Epidermal melanocyte (primary cell): ENCODE data around the gene HSPA6.
"Not testable (repeated sequence)": the region's sequence is repeated elsewhere in the genome, so short reads cannot be mapped to it uniquely, and the experiment has no call there.

Source experiments
- DNase-seq: peaks from one replicate; pipeline ENCODE4 v3.0.0; 2011; ENCODE audit warnings: low spot score; ENCODE audit not compliant: insufficient read length

HSPA6 gene

DNA sequence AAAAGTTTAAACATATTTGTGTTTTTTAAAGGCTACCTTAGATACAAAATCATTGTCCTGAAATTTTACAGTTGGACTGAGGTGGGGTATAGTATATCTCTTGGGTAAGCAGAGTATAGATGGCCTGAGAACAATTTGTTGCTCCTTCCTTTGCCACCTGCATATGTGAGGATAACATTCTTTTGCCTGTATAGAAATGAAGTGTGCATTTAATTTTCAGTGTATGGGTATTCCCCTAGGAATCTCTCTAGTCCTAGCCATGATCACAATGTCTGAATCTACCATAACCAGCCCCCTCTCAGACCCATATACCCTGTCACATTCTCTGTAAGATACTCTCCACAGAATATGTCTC is 21.0 kb upstream of the HSPA6 start:
- DNase-seq, result no peak

- DNase-seq, result no peak
These were observed 18.7 kb upstream of the HSPA6 start for GRCh38 chr1:161505686-161506085.

GRCh38 chr1:161506336-161507223 is 17.8 kb upstream of the HSPA6 start:
- no peak for DNase-seq

- no peak for DNase-seq
These were observed 13.9 kb upstream of the HSPA6 start for GRCh38 chr1:161510477-161510876.

DNA sequence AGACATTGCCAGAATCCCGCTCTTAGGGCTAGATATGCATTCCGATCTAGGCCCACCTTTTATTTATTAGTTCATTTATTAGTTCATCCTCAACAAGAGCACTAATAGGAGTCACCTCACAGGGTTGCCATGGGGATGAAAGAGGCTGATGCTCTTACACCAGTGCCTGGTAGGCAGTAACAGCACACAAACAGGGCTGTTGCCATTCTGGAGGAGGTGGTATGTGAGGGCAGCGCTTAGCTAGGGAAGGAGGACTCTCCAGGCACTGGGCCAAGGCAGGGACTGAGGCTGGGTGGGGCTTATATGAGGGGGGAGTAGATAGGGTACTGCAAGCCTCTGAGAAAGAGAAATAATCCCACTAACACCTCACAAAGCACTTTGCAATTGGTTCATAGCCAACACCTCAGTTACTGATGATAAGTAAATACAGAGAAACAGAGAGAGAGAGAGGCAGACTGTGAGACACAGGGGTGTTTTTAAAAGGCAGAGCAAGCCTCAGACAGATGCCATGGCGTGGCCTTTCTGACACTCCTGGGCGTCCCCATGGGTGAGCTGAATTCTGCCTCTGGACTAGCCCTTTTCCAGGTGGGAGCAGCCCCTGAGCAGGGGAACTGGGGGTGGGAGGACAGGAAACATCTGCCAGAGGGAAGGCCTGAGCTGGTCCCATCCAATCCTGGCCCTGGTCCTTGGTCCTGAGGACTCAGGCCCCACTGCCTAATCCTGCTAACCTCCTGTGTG is 13.2 kb upstream of the HSPA6 start:
- no peak for DNase-seq

GRCh38 chr1:161511756-161512060 is 12.6 kb upstream of the HSPA6 start:
- no peak for DNase-seq

- DNase-seq, result not testable (repeated sequence)
These were observed 11.5 kb upstream of the HSPA6 start for GRCh38 chr1:161512636-161513447.

DNA sequence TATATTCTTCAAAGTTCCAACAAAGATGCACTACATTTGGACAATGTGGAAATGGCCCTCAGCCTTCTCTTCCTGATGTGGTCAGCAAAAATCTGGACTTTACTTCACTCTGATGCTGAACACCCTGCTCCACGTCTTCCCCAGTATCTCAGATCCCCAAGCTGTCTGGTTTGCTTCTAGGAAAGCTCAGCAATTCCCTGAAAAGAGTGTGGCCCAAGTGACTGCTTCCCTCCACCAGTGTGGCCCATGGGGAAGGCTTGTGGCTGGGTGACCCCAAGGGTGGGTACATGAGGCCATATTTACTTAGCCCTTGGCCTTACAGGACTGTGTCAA is 10.9 kb upstream of the HSPA6 start:
- DNase-seq, result not testable (repeated sequence)

DNA sequence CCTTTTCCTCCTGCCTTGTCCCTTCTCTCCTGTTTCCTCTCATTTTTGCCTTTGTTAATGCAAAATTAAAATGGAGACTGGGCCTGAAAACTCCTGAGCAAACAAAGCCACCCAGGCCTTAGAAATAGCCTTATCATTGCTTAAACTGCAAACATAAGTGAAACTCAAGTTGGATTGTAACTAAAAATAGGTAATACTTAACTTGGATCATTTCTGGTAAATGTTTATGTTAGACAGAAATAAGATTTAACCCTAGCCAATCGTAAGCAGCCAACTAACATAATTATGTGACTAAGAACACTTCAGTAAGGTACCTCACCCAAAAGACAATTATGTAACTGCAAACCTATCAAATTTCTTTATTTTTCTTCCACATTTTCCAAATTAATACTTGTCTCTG is 10.4 kb upstream of the HSPA6 start:
- DNase-seq, result not testable (repeated sequence)

DNA sequence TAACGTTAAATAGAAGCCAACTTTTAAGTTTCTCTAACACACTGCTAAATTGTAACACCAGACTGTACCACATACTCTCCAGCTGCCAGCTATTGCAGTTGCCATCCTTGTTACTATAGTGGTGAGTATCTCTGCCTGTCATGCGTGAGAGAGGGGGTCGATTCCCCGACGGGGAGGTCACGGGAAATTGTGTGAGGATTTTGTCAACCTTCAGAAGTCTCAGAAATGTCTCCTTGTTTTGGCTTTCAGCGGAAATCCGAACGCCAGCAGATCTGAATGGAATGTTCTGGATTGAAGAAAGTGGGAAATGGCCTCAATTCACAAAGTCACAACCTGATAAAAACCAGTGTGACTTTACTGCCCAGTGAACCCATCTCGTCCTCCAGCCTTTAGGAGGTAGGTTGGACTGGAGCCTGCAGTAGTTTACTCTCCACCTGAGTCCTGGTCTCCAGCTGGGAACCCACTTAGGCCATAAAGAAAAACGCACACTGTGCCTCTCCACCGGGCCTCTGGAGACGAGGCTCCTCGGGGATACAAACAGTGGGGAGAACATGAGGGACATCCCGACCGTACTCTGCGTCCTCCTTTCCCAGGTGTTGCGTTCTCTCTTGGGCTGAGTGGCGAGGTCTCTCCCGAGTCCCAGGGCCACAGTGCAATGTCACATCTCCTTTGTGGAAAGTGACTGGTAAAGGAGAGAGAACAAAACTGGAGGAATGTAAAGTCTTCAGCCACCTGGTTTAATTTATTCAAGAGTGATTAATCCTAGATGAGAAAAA is 1.1 kb upstream of the HSPA6 start:
- DNase-seq, result not testable (repeated sequence)

- not testable (repeated sequence) for DNase-seq
These were observed 477 bp downstream of the HSPA6 start for GRCh38 chr1:161524742-161525291.

- not testable (repeated sequence) for DNase-seq
These were observed 981 bp downstream of the HSPA6 start for GRCh38 chr1:161525321-161525720.

GRCh38 chr1:161525918-161526317 is 1.6 kb downstream of the HSPA6 start:
- not testable (repeated sequence) for DNase-seq

DNA sequence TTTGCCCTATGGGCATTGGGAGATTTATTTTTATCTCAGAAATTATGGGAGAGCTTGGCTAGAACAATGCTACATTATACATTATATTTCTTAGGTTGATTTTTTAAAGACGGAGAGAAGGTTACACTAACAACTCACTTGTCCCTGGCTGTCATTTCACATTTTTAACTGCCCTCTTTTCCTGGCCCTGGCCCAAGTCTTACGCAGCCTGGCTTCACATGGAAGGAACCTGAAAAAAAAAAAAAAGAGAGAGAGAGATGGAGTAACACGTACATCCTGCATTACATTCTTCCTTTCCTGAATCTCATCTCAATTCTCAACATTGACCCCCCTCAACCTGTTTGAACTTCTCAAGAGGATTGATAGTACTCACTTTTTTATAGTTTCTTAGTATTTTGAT is 4.2 kb downstream of the HSPA6 start:
- DNase-seq, result not testable (repeated sequence)

DNA sequence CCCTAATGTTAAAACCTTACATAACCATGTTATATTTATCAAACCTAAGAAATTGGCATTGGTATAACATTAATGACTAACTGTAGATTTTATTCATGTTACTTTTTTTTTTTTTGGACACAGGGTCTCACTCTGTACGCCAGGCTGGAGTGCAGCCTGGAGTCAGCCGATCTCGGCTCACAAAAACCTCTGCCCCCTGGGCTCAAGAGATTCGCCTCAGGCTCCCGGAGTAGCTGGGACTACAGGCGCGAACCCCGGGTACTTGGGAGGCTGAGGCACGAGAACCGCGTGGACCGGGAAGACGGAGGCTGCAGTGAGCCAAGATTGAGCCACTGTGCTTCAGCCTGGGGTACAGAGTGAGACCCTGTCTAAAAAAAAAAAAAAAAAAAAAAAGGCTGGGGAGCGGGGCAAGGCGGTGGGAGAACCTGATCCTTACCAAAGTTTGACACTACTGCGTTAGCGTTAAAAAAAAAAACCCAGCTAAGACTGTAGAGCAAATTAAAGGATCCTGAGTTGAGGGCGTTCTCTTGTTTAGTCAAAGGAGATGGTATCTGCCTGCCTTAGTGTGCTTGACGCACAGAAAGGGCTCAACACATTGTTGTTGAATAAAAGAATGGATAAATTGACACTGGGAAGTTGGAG is 5.2 kb downstream of the HSPA6 start:
- not testable (repeated sequence) for DNase-seq

GRCh38 chr1:161530158-161530557 is 5.8 kb downstream of the HSPA6 start:
- DNase-seq, result peak; percentile 18

DNA sequence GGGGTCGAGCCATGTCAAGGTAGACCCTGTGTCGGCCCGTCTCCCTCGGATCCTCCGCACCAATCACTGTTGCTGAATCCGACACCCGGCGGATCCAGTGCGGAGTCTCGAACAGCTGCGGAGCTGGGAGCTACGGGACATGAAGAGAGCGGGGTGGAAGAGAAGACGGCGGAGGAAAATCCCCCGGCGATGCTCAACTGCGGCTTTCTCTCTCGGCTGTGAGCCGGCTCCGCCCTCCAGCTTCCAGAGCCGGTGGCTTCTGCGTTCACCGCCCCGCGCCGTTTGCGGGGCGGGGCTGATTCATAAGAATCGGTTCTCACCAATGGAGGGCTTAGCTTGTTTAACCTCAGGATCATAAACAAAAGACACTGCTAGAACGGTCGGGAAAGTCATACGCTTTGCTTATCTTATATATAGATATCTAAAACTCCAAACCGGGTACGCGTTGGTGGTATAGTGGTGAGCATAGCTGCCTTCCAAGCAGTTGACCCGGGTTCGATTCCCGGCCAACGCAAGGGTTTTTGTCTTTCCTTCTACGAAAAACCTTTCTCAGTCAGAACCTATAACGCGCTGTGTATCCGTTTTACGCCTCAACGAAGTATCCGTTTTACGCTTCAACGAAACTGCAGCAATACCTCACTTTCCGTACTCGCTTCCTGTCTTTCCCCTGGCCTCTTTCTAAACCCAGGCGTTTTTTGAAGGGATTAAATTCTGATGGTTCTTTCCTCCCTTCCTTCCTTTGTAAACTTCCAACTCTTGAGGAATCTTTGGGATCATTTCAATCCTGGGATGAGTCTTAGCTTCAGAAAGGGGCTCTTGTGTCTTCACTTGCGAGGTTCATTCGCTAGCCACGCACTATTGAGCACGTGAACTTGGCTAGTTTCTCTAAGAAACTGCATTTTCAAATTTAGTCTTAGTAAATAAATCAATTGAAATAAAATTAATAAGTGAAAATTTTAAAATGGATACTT is 6.6 kb downstream of the HSPA6 start:
- DNase-seq, result peak; percentile 78

- no peak for DNase-seq
These were observed 7.8 kb downstream of the HSPA6 start for GRCh38 chr1:161531986-161532643.
